H9 (cell line): ENCODE measurements around the gene IFNA2. TPM values are rescaled to one million over a fixed set of nuclear protein-coding genes. Genes with fewer than 3 reads are reported as not detected.

Source experiments
- DNase-seq: peaks from one replicate; pipeline ENCODE4 v3.0.0-alpha.2; 2017
- H2AFZ ChIP-seq: one replicate; pipeline ENCODE4 v1.6.1; 2013; ENCODE audit warnings: mild to moderate bottlenecking, low read length, control low read depth, moderate library complexity
- H2AK5ac ChIP-seq: 2 replicates; pipeline ENCODE4 v1.6.1; 2013; ENCODE audit warnings: low read length, control low read depth, mixed read lengths; ENCODE audit not compliant: insufficient read length
- H2BK120ac ChIP-seq: one replicate; pipeline ENCODE4 v1.6.1; 2013; ENCODE audit warnings: low read depth, mild to moderate bottlenecking, low read length, control low read depth, inconsistent platforms; ENCODE audit not compliant: poor library complexity, severe bottlenecking
- H2BK12ac ChIP-seq: 2 replicates; pipeline ENCODE4 v1.6.1; 2013; ENCODE audit warnings: low read length, control low read depth, mixed read lengths, low read depth; ENCODE audit not compliant: insufficient read length
- H2BK15ac ChIP-seq: 2 replicates; pipeline ENCODE4 v1.6.1; 2013; ENCODE audit warnings: low read depth, low read length, control low read depth
- H2BK20ac ChIP-seq: one replicate; pipeline ENCODE4 v1.6.1; 2013; ENCODE audit warnings: low read depth, mild to moderate bottlenecking, low read length, control low read depth, inconsistent platforms; ENCODE audit not compliant: poor library complexity, severe bottlenecking
- H2BK5ac ChIP-seq: 2 replicates; pipeline ENCODE4 v1.6.1; 2013; ENCODE audit warnings: low read length, control low read depth, mixed read lengths; ENCODE audit not compliant: insufficient read length
- H3K14ac ChIP-seq: 2 replicates; pipeline ENCODE4 v1.6.1; 2013; ENCODE audit warnings: low read length, control low read depth; ENCODE audit not compliant: insufficient read depth
- H3K18ac ChIP-seq: 2 replicates; pipeline ENCODE4 v1.6.1; 2013; ENCODE audit warnings: low read depth, mild to moderate bottlenecking, mixed read lengths, low read length, control low read depth; ENCODE audit not compliant: insufficient read length
- H3K23ac ChIP-seq: 2 replicates; pipeline ENCODE4 v1.6.1; 2013; ENCODE audit warnings: low read length, control low read depth, mixed read lengths, low read depth; ENCODE audit not compliant: insufficient read length
- H3K23me2 ChIP-seq: 2 replicates; pipeline ENCODE4 v1.6.1; 2013; ENCODE audit warnings: low read depth, mild to moderate bottlenecking, mixed read lengths, low read length, control low read depth; ENCODE audit not compliant: insufficient read length, poor library complexity, severe bottlenecking
- H3K27ac ChIP-seq: 2 replicates; pipeline ENCODE4 v1.5.1; 2013; ENCODE audit warnings: low read length, control low read depth, mixed read lengths, low read depth; ENCODE audit not compliant: insufficient read length
- H3K27me3 ChIP-seq: 2 replicates; pipeline ENCODE4 v1.6.1; 2013; ENCODE audit warnings: low read length, control low read depth, inconsistent platforms; ENCODE audit not compliant: insufficient read depth
- H3K4ac ChIP-seq: 2 replicates; pipeline ENCODE4 v1.6.1; 2013; ENCODE audit warnings: low read depth, mild to moderate bottlenecking, control low read depth, inconsistent platforms, low read length, moderate library complexity
- H3K4me1 ChIP-seq: 2 replicates; pipeline ENCODE4 v1.6.1; 2013; ENCODE audit warnings: low read length, control low read depth, inconsistent platforms; ENCODE audit not compliant: insufficient read depth
- H3K4me2 ChIP-seq: 2 replicates; pipeline ENCODE4 v1.6.1; 2013; ENCODE audit warnings: low read length, control low read depth, mixed read lengths; ENCODE audit not compliant: insufficient read length, insufficient read depth
- H3K56ac ChIP-seq: 2 replicates; pipeline ENCODE4 v1.6.1; 2013; ENCODE audit warnings: low read depth, mild to moderate bottlenecking, mixed read lengths, low read length, control low read depth; ENCODE audit not compliant: insufficient read length
- H3K79me1 ChIP-seq: 2 replicates; pipeline ENCODE4 v1.6.1; 2013; ENCODE audit warnings: low read depth, mild to moderate bottlenecking, moderate library complexity, low read length, control low read depth, inconsistent platforms; ENCODE audit not compliant: insufficient read depth, poor library complexity, severe bottlenecking
- H3K79me2 ChIP-seq: 2 replicates; pipeline ENCODE4 v1.6.1; 2013; ENCODE audit warnings: low read length, control low read depth, inconsistent platforms; ENCODE audit not compliant: insufficient read depth
- H3K9ac ChIP-seq: 2 replicates; pipeline ENCODE4 v1.6.1; 2013; ENCODE audit warnings: low read length, control low read depth, mixed read lengths; ENCODE audit not compliant: insufficient read length; ENCODE audit errors: extremely low read depth
- H3K9me3 ChIP-seq: one replicate; pipeline ENCODE4 v1.6.1; 2013; ENCODE audit warnings: low read depth, low read length, inconsistent platforms; ENCODE audit not compliant: control insufficient read depth
- H3T11ph ChIP-seq: one replicate; pipeline ENCODE4 v1.6.1; 2013; ENCODE audit warnings: mild to moderate bottlenecking, low read length, control low read depth, inconsistent platforms
- H4K20me1 ChIP-seq: one replicate; pipeline ENCODE4 v1.6.1; 2013; ENCODE audit not compliant: control insufficient read depth, insufficient read length, insufficient read depth
- H4K5ac ChIP-seq: 2 replicates; pipeline ENCODE4 v1.6.1; 2013; ENCODE audit warnings: low read depth, mild to moderate bottlenecking, mixed read lengths, low read length, control low read depth; ENCODE audit not compliant: insufficient read length
- H4K8ac ChIP-seq: replicated peaks from 2 replicates; pipeline ENCODE4 v1.6.1; 2013; ENCODE audit warnings: low read length, control low read depth, mixed read lengths, low read depth; ENCODE audit not compliant: insufficient read length
- H4K91ac ChIP-seq: 2 replicates; pipeline ENCODE4 v1.6.1; 2013; ENCODE audit warnings: low read depth, mild to moderate bottlenecking, moderate library complexity, mixed read lengths, low read length, control low read depth; ENCODE audit not compliant: insufficient read length
- H3K27ac Mint-ChIP-seq, 3 experiments: 2 replicates in 2 of 3; 3 replicates in 1 of 3; pipeline ENCODE4 v1.8.0; 2020 to 2021; ENCODE audit warnings: mixed read lengths in 3 of 3, mild to moderate bottlenecking in 1 of 3, moderate library complexity in 1 of 3
- H3K27me3 Mint-ChIP-seq: 2 replicates; pipeline ENCODE4 v1.8.0; 2021; ENCODE audit warnings: low read depth, mild to moderate bottlenecking, moderate library complexity, mixed read lengths
- H3K36me3 Mint-ChIP-seq, 3 experiments: 2 replicates in 2 of 3; 3 replicates in 1 of 3; pipeline ENCODE4 v1.8.0; 2020 to 2021; ENCODE audit warnings: low read depth in 3 of 3, mixed read lengths in 3 of 3; ENCODE audit not compliant: insufficient read depth in 1 of 3
- H3K4me1 Mint-ChIP-seq, 2 experiments: 2 replicates each; pipeline ENCODE4 v1.8.0; 2020; ENCODE audit warnings: mixed read lengths in 2 of 2
- H3K4me3 Mint-ChIP-seq, 2 experiments: 2 replicates in 1 of 2; 3 replicates in 1 of 2; pipeline ENCODE4 v1.8.0; 2020 to 2021; ENCODE audit warnings: mild to moderate bottlenecking in 2 of 2, mixed read lengths in 2 of 2, moderate library complexity in 1 of 2
- H3K9me3 Mint-ChIP-seq, 2 experiments: 2 replicates in 1 of 2; 3 replicates in 1 of 2; pipeline ENCODE4 v1.8.0; 2020; ENCODE audit warnings: mild to moderate bottlenecking in 2 of 2, mixed read lengths in 2 of 2, moderate library complexity in 1 of 2
- CTCF ChIP-seq: fragments of 200-600 bp; sonication (generic); conservative IDR thresholded peaks from 3 replicates; pipeline ENCODE4 v1.8.0; 2021; ENCODE audit warnings: antibody characterized with exemption, mild to moderate bottlenecking
- WGBS: extraction: QIAGEN DNeasy Blood & Tissue Kit; methylation state at CpG from one replicate; pipeline ENCODE4 v1.1.7; 2013; ENCODE audit warnings: missing lambda C conversion rate, low lambda C conversion rate, mixed read lengths; ENCODE audit not compliant: insufficient read length; ENCODE audit errors: extremely low coverage; 5-methylcytosine and 5-hydroxymethylcytosine counted together
- total RNA-seq: library from RNA; stranded (reverse); gene quantifications from 2 replicates; pipeline ENCODE4 v1.2.1, GENCODE V29; 2021

Gene IFNA2
- total RNA-seq, 1 experiment from 2014 or later = not detected

GRCh38 chr9:21395778-21396717, 10.8 kb upstream of the IFNA2 start:
- peak overlapping the region; percentile 46 for H3K4me2 ChIP-seq
- DNase-seq = peak; percentile 77
- no peaks in the 10 kb centered on the region for H3K79me2 ChIP-seq
- no peaks in the 10 kb centered on the region for H4K20me1 ChIP-seq
- Mint-ChIP-seq H3K27ac (no peak overlapping the region; a peak in 1 of 7 replicates), H3K27me3 (peaks cover 65% of the 10 kb centered on the region), H3K4me1 (peaks cover 2 to 5% of the 10 kb centered on the region in 2 experiments; a peak in 2 of 4 replicates), H3K9me3 (no peaks in the 10 kb centered on the region; a peak in 1 of 5 replicates), H3K4me3 (peak overlapping the region; percentile 52 to 68), H3K36me3 (no peaks in the 10 kb centered on the region)
- no peaks in the 10 kb centered on the region for H3K9me3 ChIP-seq
- H3K27ac ChIP-seq = no peak overlapping the region
- no peaks in the 10 kb centered on the region for H3K4me1 ChIP-seq
- H3K18ac ChIP-seq = no peak overlapping the region
- no peak overlapping the region for H3K14ac ChIP-seq
- H2BK15ac ChIP-seq = no peak overlapping the region
- H2BK5ac ChIP-seq = no peak overlapping the region
- no peak overlapping the region for H2BK12ac ChIP-seq
- no peak overlapping the region for H4K5ac ChIP-seq
- no peak overlapping the region for H3K56ac ChIP-seq
- no peaks in the 10 kb centered on the region for H3K79me1 ChIP-seq
- H3K23me2 ChIP-seq = no peaks in the 10 kb centered on the region
- TF ChIP-seq CTCF = peak; percentile 95
- no peaks in the 10 kb centered on the region for H3K27me3 ChIP-seq
- no peak overlapping the region for H2BK20ac ChIP-seq
- H2BK120ac ChIP-seq = no peak overlapping the region
- H2AFZ ChIP-seq = no peak overlapping the region
- H2AK5ac ChIP-seq = no peak overlapping the region
- H3T11ph ChIP-seq = no peak overlapping the region
- H4K8ac ChIP-seq = no peak overlapping the region
- H3K23ac ChIP-seq = no peak overlapping the region
- H4K91ac ChIP-seq = no peak overlapping the region
- no CpG with 5 or more reads among the region's 40 CpGs for WGBS
- no peak overlapping the region for H3K4ac ChIP-seq
- no peak overlapping the region for H3K9ac ChIP-seq
